ENCODE measurements around the gene DSEL. TPM values are rescaled to one million over a fixed set of nuclear protein-coding genes. Genes with fewer than 3 reads are reported as not detected.

Gene DSEL
- total RNA-seq, 1 experiment from 2014 or later, result 24.9 TPM

- ChIA-PET POLR2A (ENCODE audit: low non-redundant PET) (interaction anchor here (1.3 kb wide), 1 partner anchor 989 kb away, joined by 25 read pairs; no protein-coding TSS in a partner anchor), CTCF (interaction anchor here (0.5 to 1.1 kb wide), 5 partner anchors 303 to 1161 kb away, joined by 3 to 12 read pairs (median 4); no protein-coding TSS in a partner anchor)
- Histone ChIP-seq H3K36me3 (ENCODE audit: insufficient read depth, low read length, poor library complexity, severe bottlenecking) (peaks cover 40% of the 10 kb centered on the region), H3K27me3 (replicated peaks; ENCODE audit: insufficient read depth, low read depth, low read length, poor library complexity) (no peaks in the 10 kb centered on the region), H3K9me3 (ENCODE audit: low read depth, low read length, poor library complexity, severe bottlenecking) (no peaks in the 10 kb centered on the region), H3K27ac (ENCODE audit: low read depth, low read length, poor library complexity, severe bottlenecking) (peak overlapping the region; percentile 90), H3K4me1 (ENCODE audit: insufficient read depth, low read length, poor library complexity, severe bottlenecking) (peaks cover 8% of the 10 kb centered on the region), H3K4me3 (ENCODE audit: low read depth, low read length, poor library complexity, severe bottlenecking) (peak overlapping the region; percentile 85)
- no TSS peak for BruUV-seq (replicated peaks)
- peak; percentile 88 for DNase-seq (ENCODE audit: low spot score)
- TF ChIP-seq CTCF (conservative IDR thresholded peaks at IDR 0.05; ENCODE audit: low read depth, low read length) (peak; percentile 79), EZH2 (IDR thresholded peaks at IDR 0.05; ENCODE audit: borderline replicate concordance, low read depth, low read length, poor library complexity, severe bottlenecking) (no peak)
- intact Hi-C loops (cut with micrococcal nuclease; ENCODE audit: unreplicated experiment), result loop anchor here (2.0 to 10.0 kb wide), 7 partner anchors 79 to 1149 kb away; no protein-coding TSS in a partner anchor
These were observed 480 bp downstream of the DSEL start for GRCh38 chr18:67515942-67516538.

GRCh38 chr18:67514901-67515540 is 1.5 kb downstream of the DSEL start:
- TF ChIP-seq EZH2 (IDR thresholded peaks at IDR 0.05; ENCODE audit: borderline replicate concordance, low read depth, low read length, poor library complexity, severe bottlenecking), result no peak
- TF ChIP-seq CTCF (conservative IDR thresholded peaks at IDR 0.05; ENCODE audit: low read depth, low read length), result no peak
- H3K27me3 ChIP-seq (replicated peaks; ENCODE audit: insufficient read depth, low read depth, low read length, poor library complexity), result no peaks in the 10 kb centered on the region
- ChIA-PET POLR2A (ENCODE audit: low non-redundant PET) (no interaction called here), CTCF (no interaction called here)
- H3K27ac ChIP-seq (ENCODE audit: low read depth, low read length, poor library complexity, severe bottlenecking), result peak overlapping the region; percentile 90
- no peaks in the 10 kb centered on the region for H3K9me3 ChIP-seq (ENCODE audit: low read depth, low read length, poor library complexity, severe bottlenecking)
- H3K36me3 ChIP-seq (ENCODE audit: insufficient read depth, low read length, poor library complexity, severe bottlenecking), result peaks cover 48% of the 10 kb centered on the region
- BruUV-seq (replicated peaks), result no TSS peak
- DNase-seq (ENCODE audit: low spot score), result no peak
- intact Hi-C loops (cut with micrococcal nuclease; ENCODE audit: unreplicated experiment), result loop anchor here (5.0 to 10.0 kb wide), 5 partner anchors 80 to 1150 kb away; no protein-coding TSS in a partner anchor
- peaks cover 11% of the 10 kb centered on the region for H3K4me1 ChIP-seq (ENCODE audit: insufficient read depth, low read length, poor library complexity, severe bottlenecking)
- peak overlapping the region; percentile 85 for H3K4me3 ChIP-seq (ENCODE audit: low read depth, low read length, poor library complexity, severe bottlenecking)

- Histone ChIP-seq H3K4me1 (ENCODE audit: insufficient read depth, low read length, poor library complexity, severe bottlenecking) (peaks cover 9% of the 10 kb centered on the region), H3K36me3 (ENCODE audit: insufficient read depth, low read length, poor library complexity, severe bottlenecking) (peaks cover 54% of the 10 kb centered on the region), H3K27ac (ENCODE audit: low read depth, low read length, poor library complexity, severe bottlenecking) (no peak overlapping the region), H3K9me3 (ENCODE audit: low read depth, low read length, poor library complexity, severe bottlenecking) (no peaks in the 10 kb centered on the region), H3K27me3 (replicated peaks; ENCODE audit: insufficient read depth, low read depth, low read length, poor library complexity) (no peaks in the 10 kb centered on the region), H3K4me3 (ENCODE audit: low read depth, low read length, poor library complexity, severe bottlenecking) (peak overlapping the region; percentile 85)
- DNase-seq (ENCODE audit: low spot score), result no peak
- TF ChIP-seq CTCF (conservative IDR thresholded peaks at IDR 0.05; ENCODE audit: low read depth, low read length), result no peak
- no peak for TF ChIP-seq EZH2 (IDR thresholded peaks at IDR 0.05; ENCODE audit: borderline replicate concordance, low read depth, low read length, poor library complexity, severe bottlenecking)
- ChIA-PET POLR2A (ENCODE audit: low non-redundant PET) (no interaction called here), CTCF (no interaction called here)
- BruUV-seq (replicated peaks), result no TSS peak
- intact Hi-C loops (cut with micrococcal nuclease; ENCODE audit: unreplicated experiment), result loop anchor here (10.0 kb wide), 3 partner anchors 80 to 1150 kb away; no protein-coding TSS in a partner anchor
These were observed 2.1 kb downstream of the DSEL start for GRCh38 chr18:67514465-67514864.

All from A673 (cell line).